Esophagus (tissue), 2 donors: ENCODE results near the gene HMGXB3. TPM values are rescaled to one million over a fixed set of nuclear protein-coding genes. Genes with fewer than 3 reads are reported as not detected.

Experiments
- H3K27ac ChIP-seq, 2 donors: one replicate each; pipeline ENCODE4 v1.5.1; 2013; ENCODE audit warnings: low read depth in 2 of 2, mild to moderate bottlenecking in 2 of 2, inconsistent platforms in 1 of 2, low read length in 1 of 2, moderate library complexity in 1 of 2
- H3K27me3 ChIP-seq, 2 donors: one replicate each; pipeline ENCODE4 v1.6.1; 2013; ENCODE audit warnings: low read length in 2 of 2, control low read depth in 1 of 2, mild to moderate bottlenecking in 1 of 2; ENCODE audit not compliant: insufficient read depth in 2 of 2, control insufficient read depth in 1 of 2
- H3K36me3 ChIP-seq, 2 donors: one replicate each; pipeline ENCODE4 v1.6.1; 2013; ENCODE audit warnings: low read length in 1 of 2; ENCODE audit not compliant: control insufficient read depth in 2 of 2, insufficient read depth in 2 of 2
- H3K4me1 ChIP-seq, 2 donors: one replicate each; pipeline ENCODE4 v1.6.1; 2013; ENCODE audit warnings: low read length in 1 of 2; ENCODE audit not compliant: control insufficient read depth in 2 of 2, insufficient read depth in 2 of 2
- H3K4me3 ChIP-seq, 2 donors: one replicate each; pipeline ENCODE4 v1.5.1; 2013; ENCODE audit warnings: low read length in 2 of 2, mild to moderate bottlenecking in 2 of 2, low read depth in 1 of 2, moderate library complexity in 1 of 2
- H3K9me3 ChIP-seq, 2 donors: one replicate each; pipeline ENCODE4 v1.6.1; 2013; ENCODE audit warnings: mild to moderate bottlenecking in 2 of 2, low read depth in 1 of 2, low read length in 1 of 2, moderate library complexity in 1 of 2; ENCODE audit not compliant: control insufficient read depth in 2 of 2, insufficient read depth in 1 of 2
- WGBS, 2 donors: extraction: QIAGEN DNeasy Blood & Tissue Kit; methylation state at CpG; one replicate each; pipeline ENCODE4 v1.1.7; 2013; 5-methylcytosine and 5-hydroxymethylcytosine counted together
- polyA plus RNA-seq, 2 donors: library from polyadenylated mRNA; stranded (reverse); fragments of 200-250 nt; gene quantifications; one replicate each; pipeline ENCODE4 v1.2.3, GENCODE V29; 2013
- donor health status: healthy with polysubstance abuse.
- donor health status: Bipolar disorder and iron deficiency.

Gene HMGXB3
- polyA plus RNA-seq, 2 donors, result 9.7 to 13.0 TPM

- no peaks in the 10 kb centered on the region for H3K27me3 ChIP-seq
- no peaks in the 10 kb centered on the region for H3K4me1 ChIP-seq
- no peaks in the 10 kb centered on the region for H3K9me3 ChIP-seq
- H3K36me3 ChIP-seq, result peaks cover 11 to 16% of the 10 kb centered on the region in 2 donors
- no peak overlapping the region for H3K27ac ChIP-seq
- H3K4me3 ChIP-seq, result no peak overlapping the region
Observed at GRCh38 chr5:150016537-150016936, 16.0 kb downstream of the HMGXB3 start.

GRCh38 chr5:150017226-150018005 is 16.9 kb downstream of the HMGXB3 start:
- peaks cover 9 to 15% of the 10 kb centered on the region in 2 donors for H3K36me3 ChIP-seq
- 58 to 60% methylated on average over 6 of the region's 6 CpGs for WGBS, 2 donors
- H3K27me3 ChIP-seq, result no peaks in the 10 kb centered on the region
- H3K4me1 ChIP-seq, result no peaks in the 10 kb centered on the region
- peak overlapping the region; percentile 20 to 49 for H3K27ac ChIP-seq
- H3K4me3 ChIP-seq, result no peak overlapping the region
- H3K9me3 ChIP-seq, result no peaks in the 10 kb centered on the region

- Histone ChIP-seq H3K9me3 (no peaks in the 10 kb centered on the region), H3K36me3 (peaks cover 3 to 15% of the 10 kb centered on the region in 2 donors), H3K27me3 (no peaks in the 10 kb centered on the region), H3K4me1 (peaks cover 0 to 2% of the 10 kb centered on the region in 2 donors), H3K4me3 (no peak overlapping the region), H3K27ac (no peak overlapping the region)
- 95 to 98% methylated on average over 1 of the region's 1 CpG for WGBS, 2 donors
Observed at GRCh38 chr5:150020249-150020648, 19.7 kb downstream of the HMGXB3 start.

GRCh38 chr5:150021491-150022157 is 21.1 kb downstream of the HMGXB3 start:
- no peaks in the 10 kb centered on the region for H3K9me3 ChIP-seq
- H3K36me3 ChIP-seq, result peaks cover 5 to 15% of the 10 kb centered on the region in 2 donors
- H3K27ac ChIP-seq, result peak overlapping the region; percentile 39 to 76
- WGBS, 2 donors, result 54 to 68% methylated on average over 13 of the region's 13 CpGs
- peaks cover 0 to 2% of the 10 kb centered on the region in 2 donors for H3K4me1 ChIP-seq
- H3K27me3 ChIP-seq, result no peaks in the 10 kb centered on the region
- H3K4me3 ChIP-seq, result no peak overlapping the region

GRCh38 chr5:150022158-150022531 is 21.6 kb downstream of the HMGXB3 start:
- 34 to 54% methylated on average over 1 of the region's 1 CpG for WGBS, 2 donors
- Histone ChIP-seq H3K27ac (peak overlapping the region; percentile 39 to 82), H3K9me3 (no peaks in the 10 kb centered on the region), H3K4me3 (no peak overlapping the region), H3K36me3 (peaks cover 8 to 15% of the 10 kb centered on the region in 2 donors), H3K4me1 (peaks cover 0 to 2% of the 10 kb centered on the region in 2 donors), H3K27me3 (no peaks in the 10 kb centered on the region)

GRCh38 chr5:150022681-150023080 is 22.1 kb downstream of the HMGXB3 start:
- Histone ChIP-seq H3K27ac (peak overlapping the region in 1 of 2 donors; percentile 39), H3K27me3 (no peaks in the 10 kb centered on the region), H3K36me3 (peaks cover 8 to 15% of the 10 kb centered on the region in 2 donors), H3K9me3 (no peaks in the 10 kb centered on the region), H3K4me1 (peaks cover 0 to 2% of the 10 kb centered on the region in 2 donors), H3K4me3 (no peak overlapping the region)
- 86 to 91% methylated on average over 2 of the region's 2 CpGs for WGBS, 2 donors

GRCh38 chr5:150023136-150023535 is 22.6 kb downstream of the HMGXB3 start:
- Histone ChIP-seq H3K27ac (peak overlapping the region in 1 of 2 donors; percentile 17), H3K36me3 (peaks cover 8 to 17% of the 10 kb centered on the region in 2 donors), H3K4me1 (peaks cover 0 to 2% of the 10 kb centered on the region in 2 donors), H3K9me3 (no peaks in the 10 kb centered on the region), H3K4me3 (no peak overlapping the region), H3K27me3 (no peaks in the 10 kb centered on the region)
- WGBS, 2 donors, result 88 to 95% methylated on average over 1 of the region's 1 CpG

GRCh38 chr5:150024346-150024984 is 23.9 kb downstream of the HMGXB3 start:
- Histone ChIP-seq H3K36me3 (peaks cover 8 to 13% of the 10 kb centered on the region in 2 donors), H3K9me3 (no peaks in the 10 kb centered on the region), H3K27me3 (no peaks in the 10 kb centered on the region), H3K27ac (no peak overlapping the region), H3K4me3 (no peak overlapping the region), H3K4me1 (peaks cover 0 to 2% of the 10 kb centered on the region in 2 donors)
- WGBS, 2 donors, result 79 to 82% methylated on average over 9 of the region's 9 CpGs

- no peaks in the 10 kb centered on the region for H3K27me3 ChIP-seq
- H3K9me3 ChIP-seq, result no peaks in the 10 kb centered on the region
- H3K4me3 ChIP-seq, result no peak overlapping the region
- 94 to 96% methylated on average over 4 of the region's 4 CpGs for WGBS, 2 donors
- H3K36me3 ChIP-seq, result peaks cover 10 to 11% of the 10 kb centered on the region in 2 donors
- H3K27ac ChIP-seq, result no peak overlapping the region
- H3K4me1 ChIP-seq, result peaks cover 0 to 2% of the 10 kb centered on the region in 2 donors
Observed at GRCh38 chr5:150026682-150027172, 26.2 kb downstream of the HMGXB3 start.
